SW 1271 (cell line): Measurements from ENCODE around the gene SOAT2.

Experiments used
- DNase-seq, 2 experiments: peaks; one replicate each; lab custom pipeline; 2025; lab: John Stamatoyannopoulos, UW

Gene SOAT2

DNA sequence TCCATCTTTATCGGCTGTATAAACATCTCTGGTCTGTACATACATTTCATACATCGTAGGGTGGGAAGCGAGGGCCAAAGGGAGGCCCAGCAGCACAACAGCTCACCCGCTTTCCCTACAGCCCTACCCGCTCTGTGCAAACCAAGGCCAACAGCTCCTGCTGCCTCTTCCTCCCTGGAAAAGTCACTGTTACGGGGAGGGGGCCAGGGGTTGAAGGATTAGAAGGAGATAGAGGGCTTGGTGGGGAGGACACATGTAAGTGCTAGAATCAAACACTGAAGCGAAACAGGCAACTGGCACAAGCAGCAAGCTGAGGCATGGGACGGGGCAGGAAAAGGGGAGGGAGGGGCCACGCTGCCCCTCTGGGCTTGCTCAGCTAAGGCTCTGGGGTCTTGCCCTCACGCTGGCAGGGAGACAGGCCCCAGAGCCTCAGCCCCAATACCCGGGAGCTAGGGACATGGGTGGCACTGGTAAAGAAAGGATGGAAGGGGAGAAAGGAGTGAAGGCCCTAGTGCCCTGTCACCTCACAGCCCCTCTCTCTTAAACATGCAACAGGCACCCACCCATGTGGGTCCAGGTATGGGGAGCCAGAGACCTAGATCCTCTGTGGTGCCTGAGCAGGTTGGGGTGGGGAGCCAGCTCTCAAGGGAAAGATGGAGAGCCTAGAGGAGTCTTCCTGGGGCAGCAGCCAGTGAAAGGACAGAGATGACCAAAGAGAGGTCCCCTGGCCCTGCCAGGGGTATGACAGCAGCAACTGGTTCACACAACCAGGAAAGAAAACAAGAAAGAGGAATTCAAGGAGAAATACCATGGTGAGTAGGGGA lies 38.5 kb upstream of the SOAT2 start:
- DNase-seq: no peak

DNA sequence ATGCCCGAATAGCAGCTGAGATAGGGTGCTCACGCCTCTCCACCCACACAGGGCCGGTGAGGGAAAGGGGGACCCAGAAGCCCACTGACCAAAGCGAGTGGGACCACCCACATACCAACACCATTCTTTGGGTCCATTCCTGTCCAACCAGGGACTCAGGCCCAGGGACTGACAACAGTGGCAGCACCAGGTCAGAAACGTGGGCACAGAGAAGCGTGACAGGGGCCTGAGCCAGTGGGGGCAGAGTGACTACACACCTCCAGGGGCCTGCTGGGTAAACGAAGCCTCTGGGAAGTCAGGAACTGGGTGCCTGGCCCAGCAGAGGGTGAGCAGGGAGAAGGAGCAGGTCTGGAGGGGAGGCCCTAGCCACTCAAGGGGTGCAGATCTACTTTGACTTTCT lies 37.8 kb upstream of the SOAT2 start:
- DNase-seq: no peak

DNA sequence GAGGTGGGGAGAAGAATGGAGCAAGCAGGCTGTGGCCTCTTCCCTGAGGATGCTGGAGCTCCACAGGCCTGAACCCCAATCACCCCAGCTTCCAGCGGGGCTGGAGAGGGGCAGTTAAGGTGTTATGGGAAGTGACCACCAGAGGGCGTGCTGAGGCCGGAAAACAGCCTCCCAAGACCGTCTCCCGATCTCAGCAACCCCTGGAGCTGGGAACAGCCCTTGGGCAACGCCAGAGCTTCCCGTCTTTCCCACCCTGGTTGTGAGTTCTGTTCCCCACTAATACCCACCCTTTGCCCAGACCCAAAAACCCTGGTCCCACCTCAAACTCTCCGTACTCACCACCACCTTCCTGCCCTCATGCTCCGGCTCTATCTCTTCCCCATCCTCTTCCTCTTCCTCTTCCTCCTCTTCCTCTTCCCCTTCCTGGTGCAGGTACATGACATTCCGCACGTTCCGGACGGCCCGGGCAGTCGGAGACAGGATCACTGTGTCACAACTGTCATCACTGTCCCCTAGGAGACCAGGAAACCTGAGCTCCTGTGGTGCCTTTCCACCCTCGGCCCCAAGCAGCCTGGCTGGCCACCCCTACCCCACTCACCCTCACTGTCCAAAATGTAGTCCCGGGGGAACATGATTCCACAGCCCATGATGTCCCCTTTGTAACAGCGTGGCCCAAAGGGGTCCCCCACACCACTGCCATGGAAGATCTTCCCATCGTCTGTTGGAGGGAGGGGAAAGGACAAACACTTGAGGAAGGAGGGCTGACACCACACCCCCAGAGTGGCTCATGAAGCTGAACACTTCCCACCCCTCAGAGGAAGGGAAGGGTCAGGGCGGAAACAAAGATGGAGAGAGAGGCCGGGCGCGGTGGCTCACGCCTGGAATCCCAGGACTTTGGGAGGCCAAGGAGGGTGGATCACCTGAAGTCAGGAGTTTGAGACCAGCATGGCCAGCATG lies 37.0 kb upstream of the SOAT2 start:
- peak in 1 of 2 experiments; percentile 59 for DNase-seq

DNA sequence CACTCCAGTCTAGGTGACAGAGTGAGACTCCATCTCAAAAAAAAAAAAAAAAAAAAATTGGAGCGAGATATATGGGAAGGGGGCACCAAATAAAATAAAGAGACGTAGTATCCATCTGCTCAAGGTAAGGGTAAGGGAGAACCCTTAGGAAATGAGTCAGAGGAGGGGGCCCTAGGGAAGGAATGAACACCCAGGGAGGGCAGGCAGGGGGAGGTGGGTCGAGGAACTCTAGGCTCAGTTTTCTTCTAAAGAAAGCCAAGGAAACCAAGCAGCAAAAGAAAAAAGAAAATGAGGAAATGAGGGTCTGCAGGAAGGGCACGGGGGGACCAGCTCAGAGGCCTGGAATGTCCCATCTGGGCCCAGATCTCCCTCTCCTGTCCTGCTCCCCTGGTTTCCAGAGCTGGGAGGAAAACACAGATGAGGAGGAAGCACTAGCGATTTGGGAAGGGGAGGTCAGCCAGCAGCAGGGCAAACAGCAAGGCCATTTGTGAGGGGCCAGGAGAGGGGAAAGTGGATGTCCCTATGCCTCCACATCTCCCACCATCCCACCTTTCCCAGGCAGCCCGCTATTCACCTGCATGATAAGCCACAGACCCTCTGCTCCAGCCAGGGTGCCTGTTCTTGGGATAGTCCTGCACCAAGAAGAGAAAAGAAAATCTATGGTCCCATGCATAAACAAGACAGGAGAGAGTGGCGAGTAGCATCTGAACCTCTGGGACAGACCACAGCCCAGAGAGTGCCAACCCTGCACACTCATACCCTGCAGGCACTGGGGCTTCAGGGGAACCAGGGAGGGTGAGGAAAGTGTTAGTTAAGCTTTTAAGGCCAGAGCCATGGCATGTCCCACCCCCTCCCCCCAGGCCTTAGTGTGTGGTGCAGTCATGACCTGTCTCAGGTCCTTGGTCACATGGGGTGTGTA lies 36.0 kb upstream of the SOAT2 start:
- no peak for DNase-seq

DNA sequence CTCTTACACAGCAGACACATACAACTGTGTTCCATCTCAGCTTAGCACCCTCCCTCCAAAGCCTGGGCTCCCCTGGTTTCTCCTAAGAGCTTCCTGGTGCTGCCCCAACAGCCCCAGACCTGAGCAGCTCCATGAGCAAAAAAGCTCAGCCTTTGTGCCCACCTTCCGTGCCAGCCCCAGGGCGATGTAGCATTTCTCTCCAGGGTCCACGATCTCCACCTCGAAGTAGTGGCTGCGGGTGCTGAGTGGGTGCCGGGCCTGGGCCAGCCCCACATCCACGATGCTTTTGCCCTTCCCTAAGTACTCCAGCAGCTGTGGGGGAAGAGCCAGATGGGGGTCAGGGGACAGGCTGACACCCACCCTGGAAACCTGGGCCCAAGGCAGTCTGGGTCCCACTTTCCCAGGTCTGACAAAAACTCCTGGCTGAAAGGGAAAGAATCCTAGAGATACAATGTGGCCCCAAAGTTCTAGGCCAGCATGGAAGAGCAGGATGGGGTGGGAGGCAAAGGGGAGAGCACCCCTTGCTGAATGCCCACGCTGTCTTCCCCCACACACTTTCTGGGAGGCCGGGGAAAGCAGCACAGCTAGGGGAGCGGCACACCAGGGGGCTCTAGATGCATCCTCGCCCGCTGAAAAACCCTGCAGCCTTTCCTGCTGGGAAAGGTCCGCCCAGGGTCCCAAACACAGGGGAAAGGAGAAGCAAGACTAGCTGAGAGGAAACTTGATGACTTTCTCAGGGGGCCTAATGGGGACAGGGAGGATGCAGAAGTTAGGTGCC lies 35.1 kb upstream of the SOAT2 start:
- DNase-seq: no peak

DNA sequence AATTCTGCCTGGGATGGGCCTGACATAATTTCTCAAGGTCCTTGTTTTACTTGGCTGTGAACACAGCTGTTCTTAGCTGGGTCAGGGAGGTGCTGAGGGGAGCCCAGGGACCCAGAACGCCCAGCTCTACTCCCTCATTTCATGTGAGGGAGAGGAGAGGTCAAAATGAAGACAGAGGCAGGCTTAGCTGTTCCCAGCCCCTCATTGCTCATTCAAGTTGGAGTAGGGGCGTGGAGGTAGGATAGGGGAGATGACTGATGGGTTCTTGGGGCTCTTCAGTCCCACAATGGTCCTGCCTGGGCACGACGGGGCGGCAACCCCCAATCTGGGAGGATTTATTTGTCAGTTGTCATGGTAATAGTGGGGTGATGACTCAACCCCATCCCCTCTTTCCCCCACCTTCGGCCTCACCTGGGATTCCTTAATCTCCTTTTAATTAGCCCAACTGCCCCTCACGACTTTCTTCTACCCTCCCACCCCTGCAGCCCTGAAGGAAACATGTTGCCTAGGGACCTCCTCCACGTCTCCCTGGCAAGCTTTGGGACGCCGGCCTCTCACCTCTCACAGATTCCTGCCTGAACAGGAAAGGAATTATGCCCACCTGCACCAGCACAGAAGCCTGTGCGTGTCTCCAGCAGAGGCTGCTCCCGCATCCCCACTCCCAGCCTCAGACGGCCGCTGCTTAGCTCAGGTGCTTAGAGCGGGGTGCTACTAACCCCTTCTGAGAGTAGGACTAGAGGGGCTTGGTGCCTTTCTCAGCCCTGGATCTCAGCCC lies 34.3 kb upstream of the SOAT2 start:
- no peak for DNase-seq

DNA sequence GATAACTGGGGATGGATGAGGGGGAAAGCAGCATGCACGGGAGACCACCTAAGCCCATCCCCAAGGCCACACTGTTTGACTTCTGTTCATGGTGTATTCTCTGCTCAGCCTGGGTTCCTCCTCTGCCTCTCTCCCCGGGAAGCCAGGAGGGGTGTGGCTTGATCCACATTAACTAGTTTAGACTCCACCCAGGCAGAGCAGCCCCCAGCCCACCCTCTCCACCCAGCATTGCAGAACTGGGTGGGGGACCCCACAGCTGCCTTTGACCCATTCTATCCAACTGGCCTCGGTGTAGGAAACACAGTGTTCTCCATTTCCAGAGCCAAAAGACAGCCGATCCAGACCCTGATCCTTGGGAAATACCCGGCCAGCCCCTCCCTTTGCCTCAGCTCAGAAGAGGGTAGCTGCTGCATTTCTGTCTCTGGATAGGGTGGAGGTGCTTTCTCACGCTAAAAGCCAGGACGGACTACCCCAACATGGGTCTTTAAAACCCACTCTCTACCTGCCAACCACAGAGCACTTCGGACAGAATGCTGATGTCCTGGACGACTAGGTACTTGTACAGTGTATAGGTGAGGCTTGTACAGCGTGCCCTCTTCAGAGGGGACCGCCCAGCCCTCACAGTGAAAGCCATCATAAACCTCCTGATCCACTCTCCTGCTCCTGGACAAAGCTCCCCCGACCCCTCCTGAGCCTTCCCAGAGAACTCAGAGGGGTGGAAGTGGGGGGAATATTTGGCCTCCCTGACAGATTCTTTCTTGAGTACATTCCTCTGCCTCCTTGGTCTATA lies 33.5 kb upstream of the SOAT2 start:
- DNase-seq: no peak

DNA sequence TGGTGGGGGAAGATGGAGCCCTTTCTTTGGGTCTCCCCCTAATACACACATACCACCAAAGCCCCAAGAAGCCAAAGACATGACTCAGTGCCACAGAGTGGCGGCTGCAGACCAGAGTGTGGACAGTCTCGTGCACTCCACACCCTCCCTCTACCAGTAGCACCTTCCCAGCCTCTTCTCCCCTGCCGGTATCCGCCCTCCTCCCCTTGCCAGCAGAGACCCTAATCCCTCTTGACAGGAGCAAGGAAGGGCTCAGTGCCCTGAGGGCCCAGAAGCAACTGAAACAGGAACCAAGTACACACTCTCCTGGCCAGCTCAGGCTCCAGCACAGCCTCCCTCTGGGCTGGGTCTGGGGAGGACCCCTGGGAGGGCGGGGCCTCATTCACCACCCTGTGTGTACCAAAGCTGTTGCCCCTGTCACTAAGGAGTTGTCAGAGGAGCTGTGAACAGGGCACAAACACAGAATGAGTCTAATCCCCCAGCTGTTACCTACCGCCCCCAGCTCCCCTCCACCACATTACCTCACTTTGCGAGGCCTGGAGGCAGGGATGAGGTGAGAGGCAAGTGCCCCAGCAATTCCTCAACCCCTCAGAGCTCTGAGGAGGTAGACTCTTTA lies 32.3 kb upstream of the SOAT2 start:
- no peak for DNase-seq

DNA sequence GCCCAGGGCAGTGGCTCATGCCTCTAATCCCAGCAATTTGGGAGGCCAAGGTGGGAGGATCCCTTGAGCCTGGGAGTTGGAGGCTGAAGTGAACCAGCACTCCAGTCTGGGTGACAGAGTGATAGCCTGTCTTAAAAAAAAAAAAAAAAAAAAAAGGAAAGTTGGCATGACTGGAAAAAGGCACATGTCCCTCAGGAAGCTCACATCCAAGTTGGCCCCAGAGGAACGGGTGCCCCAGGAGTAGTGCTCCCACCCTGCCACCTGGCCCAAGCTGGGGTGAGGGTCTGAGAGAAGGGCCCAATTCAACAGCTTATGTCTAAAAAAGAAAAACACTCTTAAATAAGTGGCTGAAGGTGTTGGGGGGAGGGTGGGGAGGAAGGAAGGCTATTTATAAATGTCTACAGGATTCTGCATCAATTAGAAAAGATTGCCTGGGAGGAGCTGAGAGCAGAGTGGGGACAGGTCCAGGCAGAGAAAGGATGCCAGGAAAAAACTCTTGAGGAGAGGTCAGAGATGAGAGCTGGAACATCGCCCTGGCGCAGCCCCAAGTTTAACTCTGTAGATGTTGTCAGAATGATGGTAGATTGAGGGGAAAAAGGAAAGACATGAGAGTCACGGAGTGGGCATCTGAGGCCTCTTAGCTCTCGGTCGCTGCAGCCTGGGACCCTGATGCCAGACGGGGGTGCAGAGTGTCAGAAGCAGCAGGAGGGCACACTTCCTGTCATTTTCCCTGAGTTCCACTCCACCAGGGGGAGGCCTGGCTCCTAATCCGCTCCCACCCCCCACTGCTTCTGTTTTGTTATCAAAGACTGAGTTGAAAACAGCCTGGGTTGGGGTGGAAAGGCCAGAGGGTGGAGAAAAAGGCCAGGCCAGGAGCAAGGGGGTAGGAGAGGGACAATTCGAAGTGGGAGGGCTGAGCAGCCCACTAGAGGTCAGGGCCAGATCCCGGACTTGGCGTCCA lies 31.4 kb upstream of the SOAT2 start:
- no peak for DNase-seq

DNA sequence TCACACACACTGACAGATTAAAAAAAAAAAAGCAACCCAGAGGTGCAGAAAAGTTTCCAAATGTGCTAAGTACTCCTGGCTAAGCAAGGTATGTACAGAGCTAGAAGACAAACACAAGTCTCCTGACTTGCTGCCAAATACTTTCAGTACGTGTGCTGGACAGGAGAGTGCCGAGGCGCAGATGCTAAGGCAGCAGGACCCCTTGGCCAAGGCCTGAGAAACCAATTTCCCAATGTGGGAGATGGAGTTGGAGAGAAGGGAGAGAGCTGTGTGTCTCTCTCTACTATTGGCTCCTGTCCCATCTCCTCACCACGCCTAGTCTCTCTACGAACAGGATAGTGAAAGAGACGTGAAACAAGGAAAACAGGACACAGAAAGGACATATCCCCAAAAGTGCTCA lies 29.4 kb upstream of the SOAT2 start:
- no peak for DNase-seq

DNA sequence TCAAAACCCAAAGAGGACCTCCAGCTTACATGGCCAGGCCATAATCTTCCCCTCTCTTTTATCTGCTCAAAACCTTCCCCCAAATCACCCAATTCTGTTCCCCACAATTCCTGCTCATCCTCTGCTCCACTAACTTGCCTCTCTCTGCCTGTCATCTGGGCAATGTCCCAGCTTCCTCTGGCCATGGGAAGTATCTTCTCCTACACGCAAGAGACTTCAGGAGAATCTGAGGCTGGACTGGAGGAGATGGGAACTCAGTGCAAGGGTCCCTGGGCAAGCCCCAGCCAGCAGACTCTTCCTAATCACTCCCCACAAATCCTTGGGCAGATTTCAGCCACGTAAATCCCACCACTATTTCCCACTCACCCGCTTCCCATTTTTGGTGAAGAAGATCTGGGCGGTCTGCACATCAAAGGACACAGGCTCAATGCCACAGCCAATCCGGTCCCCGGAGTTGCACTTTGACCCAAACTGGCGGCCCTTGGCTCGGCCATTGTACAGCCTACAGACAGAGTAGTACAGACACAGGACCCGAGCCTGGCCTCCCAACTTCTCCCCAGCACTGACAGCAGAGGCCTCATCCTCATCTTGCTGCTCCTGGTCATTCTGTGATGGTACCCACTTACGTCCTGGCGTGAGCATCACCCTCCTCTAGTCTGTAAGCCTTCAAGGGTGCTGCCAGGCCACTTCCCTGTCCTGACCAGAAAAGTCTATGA lies 28.8 kb upstream of the SOAT2 start:
- DNase-seq: no peak

DNA sequence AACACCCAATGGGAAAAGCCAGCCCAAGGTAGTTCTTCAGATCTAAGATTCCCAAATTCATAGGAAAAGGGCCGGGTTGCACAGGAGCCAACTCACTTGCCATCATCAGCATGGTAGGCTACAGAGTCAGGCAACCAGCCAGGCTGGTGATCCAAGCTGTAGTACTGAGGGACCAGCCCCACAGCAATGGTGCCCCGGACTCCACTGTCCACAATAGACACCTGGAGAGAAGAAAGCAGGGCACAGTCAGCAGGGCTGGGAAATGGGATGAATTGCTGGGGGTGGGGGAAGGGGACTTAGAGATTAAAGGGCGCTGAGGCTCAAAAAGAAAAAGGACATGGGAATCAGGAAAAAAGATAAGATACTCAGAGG lies 28.3 kb upstream of the SOAT2 start:
- DNase-seq: no peak

DNA sequence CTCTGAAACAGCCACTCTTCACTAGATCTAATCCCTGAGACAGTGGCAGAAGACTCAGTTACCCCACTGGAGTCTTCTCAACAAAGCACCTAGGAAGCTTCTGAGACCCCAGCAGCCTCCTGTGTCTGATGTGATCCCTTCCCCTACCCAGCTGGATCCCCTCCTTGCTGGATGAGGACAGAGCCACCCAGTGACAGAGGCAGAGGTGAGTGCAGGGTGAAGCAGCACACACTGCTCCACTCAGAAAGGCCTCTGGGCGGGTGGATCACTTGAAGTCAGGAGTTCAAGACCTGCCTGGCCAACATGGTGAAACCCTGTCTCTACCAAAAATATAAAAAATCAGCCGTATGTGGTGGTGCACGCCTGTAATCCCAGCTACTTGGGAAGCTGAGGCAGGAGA lies 26.8 kb upstream of the SOAT2 start:
- DNase-seq: no peak

DNA sequence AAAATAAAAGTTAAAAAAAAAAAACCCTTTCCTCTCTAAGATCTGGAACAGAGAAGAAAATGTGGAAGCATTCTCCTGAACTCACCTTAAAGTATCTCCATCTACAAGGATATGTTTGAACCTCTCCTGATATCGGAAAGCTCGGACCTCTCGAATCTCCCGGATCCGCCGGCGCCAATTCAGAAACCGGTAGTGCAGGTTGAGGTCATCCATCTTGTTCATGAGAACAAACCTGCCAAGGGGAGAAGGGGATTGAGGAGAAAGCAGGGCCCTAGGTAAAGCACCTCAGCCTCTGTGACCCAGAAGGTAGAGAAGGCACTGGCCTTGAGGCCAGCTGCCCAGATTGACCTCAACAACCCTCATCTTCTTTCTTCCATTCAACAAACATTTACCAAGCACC lies 26.3 kb upstream of the SOAT2 start:
- no peak for DNase-seq

DNA sequence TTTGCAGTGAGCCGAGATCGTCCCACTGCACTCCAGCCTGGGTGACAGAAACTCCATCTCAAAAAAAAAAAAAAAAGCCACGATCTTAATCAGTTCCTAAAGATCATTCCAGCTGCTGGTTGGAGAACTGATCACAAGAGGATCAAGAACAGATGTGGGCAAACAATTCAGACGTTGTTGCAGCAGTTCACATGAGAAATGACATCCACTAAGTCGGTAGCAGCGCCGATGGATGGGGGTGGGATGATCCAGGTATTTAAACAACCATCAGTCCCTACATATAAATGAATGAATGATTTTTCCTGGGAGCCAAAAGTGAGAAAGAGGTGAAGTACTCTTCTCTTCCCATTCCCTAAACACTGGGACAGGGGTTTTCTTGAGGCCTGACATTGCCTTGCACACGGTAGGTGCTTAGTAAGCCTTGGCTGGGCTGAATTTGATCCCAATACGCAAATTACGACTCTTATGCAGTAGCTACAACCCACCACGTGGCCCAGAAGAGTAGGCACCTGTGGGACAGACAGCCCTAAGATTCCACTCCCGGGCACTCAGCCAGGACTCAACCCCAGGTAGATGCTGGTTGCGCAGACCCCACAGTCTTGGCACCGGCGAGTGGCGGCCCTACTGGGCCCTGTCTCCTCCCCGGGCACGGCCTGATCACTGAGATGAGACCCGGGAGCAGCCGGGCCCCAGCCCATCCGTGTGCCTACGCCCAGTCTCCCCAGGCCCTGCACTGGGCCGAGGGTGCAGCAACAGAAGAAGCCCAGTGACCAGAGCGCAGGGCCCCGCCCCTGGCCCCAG lies 24.7 kb upstream of the SOAT2 start:
- no peak for DNase-seq
